Astrocyte of the cerebellum (primary cell): ENCODE data around the gene HS6ST1.

Source experiments
- DNase-seq: peaks from one replicate; pipeline ENCODE4 v3.0.0-alpha.2; 2011; ENCODE audit warnings: low read depth
- H3K4me3 ChIP-seq: 2 replicates; pipeline ENCODE4 v1.5.1; 2011; ENCODE audit warnings: mild to moderate bottlenecking, low read depth, low read length, moderate library complexity
- in situ Hi-C: cut with HindIII; loops from 2 replicates; pipeline ENCODE4 v1.10.0; 2017; ENCODE audit warnings: low sequenced_read_pairs
- TF ChIP-seq, protein P1 (sequence below): IDR thresholded peaks from 2 replicates; pipeline ENCODE4 v1.5.1; 2012; ENCODE audit warnings: low read length, low read depth, moderate library complexity, mild to moderate bottlenecking; ENCODE audit errors: missing control alignments

The HS6ST1 gene

DNA sequence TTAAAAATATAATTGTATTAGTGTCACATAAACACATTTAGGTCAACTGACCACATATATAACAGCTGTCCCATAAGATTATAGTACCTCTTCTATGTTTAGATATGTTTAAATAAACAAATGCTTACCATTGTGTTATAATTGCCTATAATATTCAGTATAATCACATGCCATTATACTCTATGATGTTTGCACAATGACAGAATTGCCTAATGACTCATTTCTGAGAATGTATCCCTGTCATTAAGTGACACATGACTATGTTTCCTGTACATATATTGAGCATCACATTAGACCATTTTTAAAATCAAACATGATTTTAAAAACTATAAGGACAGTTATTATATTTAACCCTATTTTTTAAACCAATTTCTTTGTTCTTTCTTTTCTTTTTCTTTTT is 89.8 kb downstream of the HS6ST1 start:
- TF ChIP-seq, protein P1, sequence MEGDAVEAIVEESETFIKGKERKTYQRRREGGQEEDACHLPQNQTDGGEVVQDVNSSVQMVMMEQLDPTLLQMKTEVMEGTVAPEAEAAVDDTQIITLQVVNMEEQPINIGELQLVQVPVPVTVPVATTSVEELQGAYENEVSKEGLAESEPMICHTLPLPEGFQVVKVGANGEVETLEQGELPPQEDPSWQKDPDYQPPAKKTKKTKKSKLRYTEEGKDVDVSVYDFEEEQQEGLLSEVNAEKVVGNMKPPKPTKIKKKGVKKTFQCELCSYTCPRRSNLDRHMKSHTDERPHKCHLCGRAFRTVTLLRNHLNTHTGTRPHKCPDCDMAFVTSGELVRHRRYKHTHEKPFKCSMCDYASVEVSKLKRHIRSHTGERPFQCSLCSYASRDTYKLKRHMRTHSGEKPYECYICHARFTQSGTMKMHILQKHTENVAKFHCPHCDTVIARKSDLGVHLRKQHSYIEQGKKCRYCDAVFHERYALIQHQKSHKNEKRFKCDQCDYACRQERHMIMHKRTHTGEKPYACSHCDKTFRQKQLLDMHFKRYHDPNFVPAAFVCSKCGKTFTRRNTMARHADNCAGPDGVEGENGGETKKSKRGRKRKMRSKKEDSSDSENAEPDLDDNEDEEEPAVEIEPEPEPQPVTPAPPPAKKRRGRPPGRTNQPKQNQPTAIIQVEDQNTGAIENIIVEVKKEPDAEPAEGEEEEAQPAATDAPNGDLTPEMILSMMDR: no peak
- no peak for DNase-seq
- in situ Hi-C loops: no loop called here
- no peak overlapping the region for H3K4me3 ChIP-seq

DNA sequence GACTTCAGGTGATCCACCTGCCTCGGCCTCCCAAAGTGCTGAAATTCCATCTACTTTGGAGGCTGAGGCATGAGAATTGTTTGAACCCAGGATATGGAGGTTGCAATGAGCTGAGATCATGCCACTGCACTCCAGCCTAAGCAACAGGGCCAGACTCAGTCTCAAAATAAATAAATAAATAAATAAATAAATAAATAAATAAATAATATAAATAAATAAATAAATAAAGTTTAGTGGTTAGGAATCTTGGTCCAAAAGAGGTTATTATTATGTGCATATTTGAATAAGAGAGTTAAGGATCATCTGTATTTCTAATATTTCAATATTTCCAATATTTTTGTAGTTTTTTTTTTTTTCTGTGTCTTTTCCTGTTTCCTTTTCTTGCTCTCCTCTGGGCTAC is 90.8 kb downstream of the HS6ST1 start:
- TF ChIP-seq, protein P1: no peak
- in situ Hi-C loops: no loop called here
- DNase-seq: no peak
- no peak overlapping the region for H3K4me3 ChIP-seq

DNA sequence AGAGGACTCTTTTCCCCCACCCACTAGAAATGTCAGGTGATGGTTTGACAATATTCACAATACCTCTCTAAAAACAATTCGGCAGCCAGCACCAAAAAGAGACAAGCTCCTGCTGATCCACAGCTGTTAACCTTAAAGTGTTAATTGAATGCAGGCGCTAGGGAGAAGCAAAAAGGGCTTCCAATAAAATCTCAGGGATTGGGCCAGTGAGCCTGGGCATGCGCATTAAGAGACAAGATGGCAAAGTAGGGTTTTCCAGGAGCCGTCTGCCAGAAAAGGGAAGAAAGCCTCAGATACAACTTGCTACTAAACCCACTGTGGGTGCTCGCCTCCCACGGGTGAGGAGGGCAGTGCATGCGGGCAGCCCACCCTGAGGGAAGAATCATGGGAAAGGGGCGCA is 98.8 kb downstream of the HS6ST1 start:
- in situ Hi-C loops: no loop called here
- H3K4me3 ChIP-seq: no peak overlapping the region
- DNase-seq: no peak
- TF ChIP-seq, protein P1: no peak

DNA sequence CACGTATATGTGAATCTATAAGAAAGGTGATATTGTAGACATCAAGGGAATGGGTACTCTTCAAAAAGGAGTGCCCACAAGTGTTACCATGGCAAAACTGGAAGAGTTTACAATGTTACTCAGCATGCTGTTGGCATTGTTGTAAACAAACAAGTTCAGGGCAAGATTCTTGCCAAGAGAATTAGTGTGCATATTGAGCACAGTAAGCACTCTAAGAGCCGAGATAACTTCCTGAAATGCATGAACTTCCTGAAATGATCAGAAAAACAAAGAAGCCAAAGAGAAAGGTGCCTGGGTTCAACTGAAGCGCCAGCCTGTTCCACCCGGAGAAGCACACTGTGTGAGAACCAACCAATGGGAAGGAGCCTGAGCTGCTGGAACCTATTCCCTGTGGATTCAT is 101.0 kb downstream of the HS6ST1 start:
- no peak for DNase-seq
- in situ Hi-C loops: no loop called here
- TF ChIP-seq, protein P1: no peak
- H3K4me3 ChIP-seq: no peak overlapping the region

DNA sequence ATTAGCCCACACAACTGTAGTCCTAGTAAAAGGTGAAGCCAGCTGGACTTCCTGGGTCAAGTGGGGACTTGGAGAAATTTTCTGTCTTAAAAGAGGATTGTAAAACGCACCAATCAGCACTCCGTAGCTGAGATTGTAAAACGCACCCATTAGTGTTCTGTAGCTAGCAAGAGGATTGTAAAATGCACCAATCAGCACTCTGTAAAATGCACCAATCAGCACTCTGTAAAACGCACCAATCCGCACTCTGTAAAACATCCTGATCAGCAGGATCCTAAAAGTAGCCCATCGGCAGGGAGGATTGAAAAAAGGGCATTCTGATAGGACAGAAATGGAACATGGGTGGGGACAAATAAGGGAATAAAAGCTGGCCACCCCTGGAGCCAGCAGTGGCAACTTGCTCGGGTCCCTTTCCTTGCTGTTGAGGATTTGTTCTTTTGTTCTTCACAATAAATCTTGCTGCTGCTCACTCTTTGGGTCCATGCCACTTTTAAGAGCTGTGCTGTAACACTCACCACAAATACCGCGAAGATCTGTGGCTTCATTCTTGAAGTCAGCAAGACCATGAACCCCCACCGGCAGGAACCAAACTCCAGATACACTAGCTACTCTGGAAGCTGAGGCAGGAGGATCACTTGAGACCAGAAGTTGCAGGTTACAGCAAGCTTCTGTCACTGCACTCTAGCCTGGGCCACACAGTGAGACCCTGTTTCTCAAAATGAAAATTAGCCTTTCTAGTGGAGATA is 102.6 kb downstream of the HS6ST1 start:
- in situ Hi-C loops: no loop called here
- DNase-seq: no peak
- H3K4me3 ChIP-seq: no peak overlapping the region
- TF ChIP-seq, protein P1: no peak
